Measurements from ENCODE around the gene MSL3B.

The MSL3B gene

DNA sequence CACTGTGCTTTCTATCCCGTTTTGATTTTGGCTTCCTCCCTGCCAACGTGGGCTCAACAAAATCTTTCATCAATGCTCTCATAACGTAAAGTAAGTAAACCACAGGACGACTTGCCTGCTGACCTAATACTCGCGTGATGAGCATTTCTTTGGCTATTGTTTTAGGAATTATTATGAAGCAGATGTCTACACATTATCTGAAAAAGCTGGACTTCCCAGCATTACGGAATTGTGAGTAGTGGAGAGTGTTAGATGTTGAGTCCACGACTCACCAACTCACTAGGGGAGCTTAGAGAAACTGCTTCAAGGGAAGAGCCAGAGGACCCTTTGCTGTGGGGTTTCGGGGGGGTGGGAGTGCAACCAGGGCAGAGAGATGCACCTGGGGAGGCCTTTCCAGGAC is 35.8 kb downstream of the MSL3B start:
- Histone ChIP-seq H3K27ac (no peak overlapping the region), H3K9me3 (no peaks in the 10 kb centered on the region), H3K4me3 (no peak overlapping the region), H3K27me3 (no peaks in the 10 kb centered on the region), H3K4me1 (no peaks in the 10 kb centered on the region), H3K36me3 (no peaks in the 10 kb centered on the region)
- TF ChIP-seq, protein P1, sequence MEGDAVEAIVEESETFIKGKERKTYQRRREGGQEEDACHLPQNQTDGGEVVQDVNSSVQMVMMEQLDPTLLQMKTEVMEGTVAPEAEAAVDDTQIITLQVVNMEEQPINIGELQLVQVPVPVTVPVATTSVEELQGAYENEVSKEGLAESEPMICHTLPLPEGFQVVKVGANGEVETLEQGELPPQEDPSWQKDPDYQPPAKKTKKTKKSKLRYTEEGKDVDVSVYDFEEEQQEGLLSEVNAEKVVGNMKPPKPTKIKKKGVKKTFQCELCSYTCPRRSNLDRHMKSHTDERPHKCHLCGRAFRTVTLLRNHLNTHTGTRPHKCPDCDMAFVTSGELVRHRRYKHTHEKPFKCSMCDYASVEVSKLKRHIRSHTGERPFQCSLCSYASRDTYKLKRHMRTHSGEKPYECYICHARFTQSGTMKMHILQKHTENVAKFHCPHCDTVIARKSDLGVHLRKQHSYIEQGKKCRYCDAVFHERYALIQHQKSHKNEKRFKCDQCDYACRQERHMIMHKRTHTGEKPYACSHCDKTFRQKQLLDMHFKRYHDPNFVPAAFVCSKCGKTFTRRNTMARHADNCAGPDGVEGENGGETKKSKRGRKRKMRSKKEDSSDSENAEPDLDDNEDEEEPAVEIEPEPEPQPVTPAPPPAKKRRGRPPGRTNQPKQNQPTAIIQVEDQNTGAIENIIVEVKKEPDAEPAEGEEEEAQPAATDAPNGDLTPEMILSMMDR (IDR thresholded peaks at IDR 0.05), result no peak
- intact Hi-C loops (cut with DNase I), result no loop called here
- no peak for ATAC-seq
- no peak for DNase-seq

DNA sequence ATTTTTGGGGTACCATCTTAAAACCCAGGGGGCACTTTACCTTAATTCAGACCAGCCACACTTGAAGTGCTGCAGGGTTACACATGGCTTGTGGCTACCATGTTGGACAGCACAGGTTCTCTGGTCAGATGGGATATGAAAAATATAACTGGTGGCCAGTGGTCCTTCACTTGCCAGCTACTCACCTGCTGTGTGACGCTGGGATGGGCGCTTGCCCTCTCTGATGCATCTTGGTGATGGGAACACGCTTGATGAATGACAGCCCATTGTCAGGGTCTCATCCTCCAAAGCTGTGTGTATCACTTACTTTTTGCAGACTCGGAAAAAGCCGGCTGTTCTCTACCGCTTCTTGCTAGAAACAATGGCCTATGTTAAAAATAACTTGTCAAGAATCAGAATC is 36.3 kb downstream of the MSL3B start:
- H3K4me3 ChIP-seq, result no peak overlapping the region
- intact Hi-C loops (cut with DNase I), result no loop called here
- no peak overlapping the region for H3K27ac ChIP-seq
- no peaks in the 10 kb centered on the region for H3K4me1 ChIP-seq
- H3K36me3 ChIP-seq, result no peaks in the 10 kb centered on the region
- ATAC-seq, result no peak
- H3K27me3 ChIP-seq, result no peaks in the 10 kb centered on the region
- no peaks in the 10 kb centered on the region for H3K9me3 ChIP-seq
- TF ChIP-seq, protein P1 (IDR thresholded peaks at IDR 0.05), result no peak
- peak; percentile 27 for DNase-seq

DNA sequence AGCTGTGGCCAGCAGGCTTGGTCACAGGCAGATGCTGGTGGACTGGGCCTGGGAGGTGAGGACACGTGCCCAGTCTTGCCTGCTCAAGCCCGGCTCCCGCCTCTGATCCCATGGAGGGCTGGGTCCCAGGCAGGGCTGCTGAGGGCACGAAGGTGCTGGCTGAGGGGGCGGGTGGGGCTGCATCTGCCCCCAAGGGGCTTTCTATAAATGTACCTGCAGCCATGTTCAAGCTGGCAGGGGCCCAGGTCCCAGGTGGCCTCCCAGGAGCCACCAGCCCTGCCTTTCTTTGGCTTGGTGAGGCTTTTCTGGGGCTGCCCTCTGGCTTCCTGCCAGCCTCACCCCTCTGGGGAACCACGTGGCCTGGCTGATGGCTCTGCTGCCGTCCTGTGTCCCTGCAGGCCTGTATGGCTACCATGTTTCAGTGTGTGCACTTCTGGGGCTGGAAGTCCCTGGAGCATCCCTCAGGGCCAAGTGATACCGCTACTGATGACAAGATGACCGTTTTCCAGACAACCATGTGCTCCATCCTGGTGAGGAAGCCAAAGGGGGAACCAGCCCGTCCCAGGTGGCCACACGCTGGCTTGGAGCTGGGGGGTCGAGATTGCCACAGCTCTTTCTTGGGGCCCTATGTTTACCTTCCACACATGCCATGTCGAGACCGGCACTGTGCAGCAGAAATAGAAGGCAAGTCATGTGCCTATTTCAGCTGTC is 37.0 kb downstream of the MSL3B start:
- intact Hi-C loops (cut with DNase I), result no loop called here
- DNase-seq, result peak; percentile 59
- no peak overlapping the region for H3K4me3 ChIP-seq
- no peaks in the 10 kb centered on the region for H3K36me3 ChIP-seq
- H3K27ac ChIP-seq, result no peak overlapping the region
- ATAC-seq, result peak; percentile 15
- H3K27me3 ChIP-seq, result no peaks in the 10 kb centered on the region
- H3K9me3 ChIP-seq, result no peaks in the 10 kb centered on the region
- no peaks in the 10 kb centered on the region for H3K4me1 ChIP-seq
- TF ChIP-seq, protein P1 (IDR thresholded peaks at IDR 0.05), result no peak

DNA sequence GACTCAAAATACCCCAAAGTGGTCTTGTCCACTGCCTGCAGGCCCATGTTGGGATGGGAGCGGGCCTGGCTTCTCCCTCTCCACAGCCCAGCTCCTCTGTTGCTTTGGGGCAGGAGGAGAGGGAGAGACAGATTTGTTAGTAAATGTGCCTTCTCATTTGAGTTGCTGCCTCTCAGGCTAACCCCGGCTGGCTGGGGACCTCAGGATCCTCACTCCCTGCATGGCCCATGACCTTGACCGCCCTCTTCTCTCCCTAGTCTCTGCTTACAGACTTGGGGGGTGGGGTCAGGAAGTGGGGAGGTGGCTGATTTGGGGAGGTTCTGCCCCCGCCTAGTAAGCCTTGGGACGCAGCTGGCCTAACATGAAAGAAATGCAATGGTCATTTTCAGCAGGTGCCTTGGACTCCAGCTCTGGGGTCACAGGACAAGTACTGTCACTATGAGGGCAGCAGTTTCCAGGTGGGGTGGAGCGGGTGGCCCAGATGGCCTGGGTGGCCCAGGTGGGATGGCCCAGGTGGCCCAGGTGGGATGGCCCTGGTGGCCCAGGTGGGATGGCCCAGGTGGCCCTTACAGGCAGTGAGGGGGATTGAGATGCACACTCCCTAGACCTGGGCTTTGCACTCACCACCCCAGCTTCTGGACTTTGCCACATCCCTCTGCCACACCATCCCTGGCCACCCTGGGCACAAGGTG is 37.9 kb downstream of the MSL3B start:
- DNase-seq (peak; percentile 45), ATAC-seq (peak; percentile 12)
- TF ChIP-seq, protein P1 (IDR thresholded peaks at IDR 0.05), result no peak
- Histone ChIP-seq H3K27me3 (no peaks in the 10 kb centered on the region), H3K4me3 (no peak overlapping the region), H3K36me3 (no peaks in the 10 kb centered on the region), H3K27ac (no peak overlapping the region), H3K9me3 (no peaks in the 10 kb centered on the region), H3K4me1 (no peaks in the 10 kb centered on the region)
- intact Hi-C loops (cut with DNase I), result no loop called here

DNA sequence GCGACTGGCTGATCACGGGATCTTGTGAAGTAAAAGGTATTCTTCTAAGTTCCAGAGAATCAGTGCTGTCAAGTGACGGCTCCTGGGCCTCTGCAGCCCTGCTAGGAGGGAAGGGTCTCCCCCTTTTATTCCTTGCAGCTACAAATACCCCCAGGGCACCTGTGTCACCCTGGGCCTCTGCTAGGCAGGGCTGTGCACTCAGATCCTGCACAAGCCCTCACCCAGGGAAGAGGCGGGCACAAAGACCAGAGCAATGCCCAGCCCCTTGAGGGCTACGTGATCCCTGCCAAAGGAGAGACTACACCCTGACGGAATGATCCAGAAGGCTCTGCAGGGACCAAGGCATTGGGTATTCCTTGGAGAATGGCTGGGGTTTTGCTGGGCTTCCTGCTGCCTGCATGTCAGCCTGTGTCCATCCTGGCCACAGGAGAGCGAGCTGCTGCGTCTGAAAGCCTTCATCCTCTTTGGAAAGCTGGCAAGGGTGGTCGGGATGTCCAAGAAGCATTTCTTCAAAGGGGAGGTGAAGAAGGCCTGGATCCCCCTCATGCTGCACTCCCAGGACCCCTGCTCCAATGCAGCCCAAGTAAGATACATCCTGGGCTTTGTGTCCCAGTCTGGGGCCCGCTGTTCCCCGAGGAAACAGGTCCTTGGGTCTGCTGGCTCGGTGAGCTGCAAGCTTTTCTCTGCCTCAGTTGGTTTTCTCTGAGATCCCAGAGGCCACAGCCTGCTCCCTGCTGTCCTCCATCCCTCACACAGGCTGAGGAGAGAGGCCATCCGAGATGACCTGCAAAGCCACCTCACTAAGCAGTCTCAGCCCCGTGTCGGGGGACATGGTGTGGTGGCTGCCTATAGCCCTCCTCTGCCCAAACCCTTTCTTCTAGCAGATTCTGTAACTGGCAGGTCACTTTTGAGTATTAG is 38.7 kb downstream of the MSL3B start:
- H3K36me3 ChIP-seq, result no peaks in the 10 kb centered on the region
- H3K27me3 ChIP-seq, result no peaks in the 10 kb centered on the region
- H3K27ac ChIP-seq, result no peak overlapping the region
- ATAC-seq, result no peak
- DNase-seq, result peak; percentile 32
- TF ChIP-seq, protein P1 (IDR thresholded peaks at IDR 0.05), result no peak
- intact Hi-C loops (cut with DNase I), result no loop called here
- no peaks in the 10 kb centered on the region for H3K4me1 ChIP-seq
- no peak overlapping the region for H3K4me3 ChIP-seq
- no peaks in the 10 kb centered on the region for H3K9me3 ChIP-seq

All from upper lobe of right lung (tissue), 1 donor.